Measurements from ENCODE around the gene ENPP3. TPM values are rescaled to one million over a fixed set of nuclear protein-coding genes. Genes with fewer than 3 reads are reported as not detected.

The ENPP3 gene
- total RNA-seq, 1 experiment from 2014 or later, result 0.45 TPM

DNA sequence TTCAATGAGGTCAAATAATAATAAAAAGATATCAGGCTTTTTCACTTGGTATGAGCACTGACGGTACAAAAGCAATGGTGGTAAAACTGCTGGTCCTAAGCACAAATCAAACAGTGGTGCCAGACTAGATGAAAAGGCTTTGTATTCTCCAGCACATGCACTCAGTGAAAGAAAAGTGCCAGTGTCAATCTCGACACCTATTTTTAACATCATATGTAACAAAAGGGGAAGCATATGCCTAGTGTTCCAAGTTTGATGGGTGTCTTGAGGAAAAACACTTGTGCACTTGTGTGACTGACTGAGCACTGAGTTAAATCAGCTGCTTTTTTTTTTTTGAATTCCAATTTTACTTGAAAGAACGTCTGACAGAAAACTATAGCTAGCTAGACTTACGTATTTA lies 36.4 kb upstream of the ENPP3 start:
- POLR2A ChIA-PET (ENCODE audit: low non-redundant PET), result no interaction called here
- H3K36me3 ChIP-seq (ENCODE audit: insufficient read depth, low read length, poor library complexity, severe bottlenecking), result peaks cover 89% of the 10 kb centered on the region
- no peak overlapping the region for H3K27ac ChIP-seq (ENCODE audit: low read depth, low read length, poor library complexity, severe bottlenecking)
- intact Hi-C loops (cut with micrococcal nuclease; ENCODE audit: unreplicated experiment), result no loop called here
- no TSS peak for BruUV-seq (replicated peaks)
- TF ChIP-seq, protein P1, sequence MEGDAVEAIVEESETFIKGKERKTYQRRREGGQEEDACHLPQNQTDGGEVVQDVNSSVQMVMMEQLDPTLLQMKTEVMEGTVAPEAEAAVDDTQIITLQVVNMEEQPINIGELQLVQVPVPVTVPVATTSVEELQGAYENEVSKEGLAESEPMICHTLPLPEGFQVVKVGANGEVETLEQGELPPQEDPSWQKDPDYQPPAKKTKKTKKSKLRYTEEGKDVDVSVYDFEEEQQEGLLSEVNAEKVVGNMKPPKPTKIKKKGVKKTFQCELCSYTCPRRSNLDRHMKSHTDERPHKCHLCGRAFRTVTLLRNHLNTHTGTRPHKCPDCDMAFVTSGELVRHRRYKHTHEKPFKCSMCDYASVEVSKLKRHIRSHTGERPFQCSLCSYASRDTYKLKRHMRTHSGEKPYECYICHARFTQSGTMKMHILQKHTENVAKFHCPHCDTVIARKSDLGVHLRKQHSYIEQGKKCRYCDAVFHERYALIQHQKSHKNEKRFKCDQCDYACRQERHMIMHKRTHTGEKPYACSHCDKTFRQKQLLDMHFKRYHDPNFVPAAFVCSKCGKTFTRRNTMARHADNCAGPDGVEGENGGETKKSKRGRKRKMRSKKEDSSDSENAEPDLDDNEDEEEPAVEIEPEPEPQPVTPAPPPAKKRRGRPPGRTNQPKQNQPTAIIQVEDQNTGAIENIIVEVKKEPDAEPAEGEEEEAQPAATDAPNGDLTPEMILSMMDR (conservative IDR thresholded peaks at IDR 0.05; ENCODE audit: low read depth, low read length), result no peak
- TF ChIP-seq EZH2 (IDR thresholded peaks at IDR 0.05; ENCODE audit: borderline replicate concordance, low read depth, low read length, poor library complexity, severe bottlenecking), result no peak
- H3K9me3 ChIP-seq (ENCODE audit: low read depth, low read length, poor library complexity, severe bottlenecking), result no peaks in the 10 kb centered on the region
- H3K4me1 ChIP-seq (ENCODE audit: insufficient read depth, low read length, poor library complexity, severe bottlenecking), result no peaks in the 10 kb centered on the region
- H3K27me3 ChIP-seq (replicated peaks; ENCODE audit: insufficient read depth, low read depth, low read length, poor library complexity), result no peaks in the 10 kb centered on the region
- DNase-seq (ENCODE audit: low spot score), result no peak
- CTCF ChIA-PET, result interaction anchor here (0.6 kb wide), 1 partner anchor 28 kb away, joined by 8 read pairs; no protein-coding TSS in a partner anchor
- H3K4me3 ChIP-seq (ENCODE audit: low read depth, low read length, poor library complexity, severe bottlenecking), result no peak overlapping the region

DNA sequence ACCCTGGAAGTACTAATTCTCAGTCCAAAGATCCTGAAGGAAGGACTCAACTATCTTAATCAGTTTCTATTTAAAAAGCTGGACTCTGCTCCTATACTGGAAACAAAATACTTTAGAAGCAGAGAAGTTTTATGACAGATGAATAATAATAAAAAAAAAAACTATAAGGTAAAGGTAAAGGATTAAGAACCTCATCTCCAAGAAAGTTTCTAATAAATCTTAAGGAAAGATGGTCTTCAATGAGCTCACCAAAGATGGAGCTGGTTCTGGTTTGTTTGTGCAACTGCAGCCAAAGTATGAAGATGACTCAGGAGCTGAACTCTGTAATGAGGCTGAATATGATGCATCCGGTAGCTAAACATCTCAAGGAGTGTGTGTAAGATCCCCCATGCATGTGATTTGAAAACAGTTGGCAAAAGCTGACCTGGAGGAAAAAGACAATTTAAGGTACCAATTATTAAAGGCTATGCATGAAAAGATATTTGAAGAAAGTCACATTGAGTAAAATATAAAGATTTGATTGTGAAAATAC lies 34.3 kb upstream of the ENPP3 start:
- BruUV-seq (replicated peaks), result no TSS peak
- TF ChIP-seq EZH2 (IDR thresholded peaks at IDR 0.05; ENCODE audit: borderline replicate concordance, low read depth, low read length, poor library complexity, severe bottlenecking), result no peak
- TF ChIP-seq, protein P1 (conservative IDR thresholded peaks at IDR 0.05; ENCODE audit: low read depth, low read length), result no peak

DNA sequence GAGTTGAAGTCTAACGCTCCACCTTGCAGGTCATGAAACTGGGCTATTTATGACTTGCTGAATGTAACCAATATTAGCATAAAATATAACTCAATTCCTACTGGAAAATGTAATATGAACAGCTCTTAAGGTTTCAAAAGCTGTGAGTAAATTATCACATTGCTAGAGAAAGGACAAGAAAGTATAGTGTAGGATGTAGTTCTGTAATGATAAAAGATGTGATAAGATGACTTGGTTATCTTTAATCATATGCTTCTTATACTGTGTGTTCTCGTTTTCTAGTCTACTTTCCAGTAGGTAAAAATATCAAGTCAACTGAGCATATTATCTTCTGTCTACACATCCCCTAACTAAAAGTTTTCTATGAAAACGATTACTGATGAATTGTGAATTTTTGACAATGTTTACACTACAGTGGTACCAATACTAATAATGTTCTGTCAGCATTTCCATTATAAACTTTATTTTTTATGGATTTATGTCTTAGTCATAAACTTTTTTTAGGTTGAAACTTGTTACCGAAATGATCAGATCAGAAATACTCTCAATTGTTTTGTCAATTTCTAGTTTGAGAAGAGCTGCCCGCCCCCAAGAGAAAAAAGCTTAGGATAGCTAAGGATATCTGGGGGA lies 23.7 kb upstream of the ENPP3 start:
- H3K4me1 ChIP-seq (ENCODE audit: insufficient read depth, low read length, poor library complexity, severe bottlenecking), result no peaks in the 10 kb centered on the region
- intact Hi-C loops (cut with micrococcal nuclease; ENCODE audit: unreplicated experiment), result no loop called here
- no peaks in the 10 kb centered on the region for H3K9me3 ChIP-seq (ENCODE audit: low read depth, low read length, poor library complexity, severe bottlenecking)
- BruUV-seq (replicated peaks), result no TSS peak
- peaks cover 77% of the 10 kb centered on the region for H3K36me3 ChIP-seq (ENCODE audit: insufficient read depth, low read length, poor library complexity, severe bottlenecking)
- POLR2A ChIA-PET (ENCODE audit: low non-redundant PET), result no interaction called here
- DNase-seq (ENCODE audit: low spot score), result no peak
- H3K27ac ChIP-seq (ENCODE audit: low read depth, low read length, poor library complexity, severe bottlenecking), result no peak overlapping the region
- no peaks in the 10 kb centered on the region for H3K27me3 ChIP-seq (replicated peaks; ENCODE audit: insufficient read depth, low read depth, low read length, poor library complexity)
- CTCF ChIA-PET, result no interaction called here
- TF ChIP-seq, protein P1 (conservative IDR thresholded peaks at IDR 0.05; ENCODE audit: low read depth, low read length), result no peak
- no peak for TF ChIP-seq EZH2 (IDR thresholded peaks at IDR 0.05; ENCODE audit: borderline replicate concordance, low read depth, low read length, poor library complexity, severe bottlenecking)
- H3K4me3 ChIP-seq (ENCODE audit: low read depth, low read length, poor library complexity, severe bottlenecking), result no peak overlapping the region

More for the DNA sequence above, 34.3 kb upstream of the ENPP3 start:
- no peak overlapping the region for H3K4me3 ChIP-seq (ENCODE audit: low read depth, low read length, poor library complexity, severe bottlenecking)
- no peaks in the 10 kb centered on the region for H3K27me3 ChIP-seq (replicated peaks; ENCODE audit: insufficient read depth, low read depth, low read length, poor library complexity)
- DNase-seq (ENCODE audit: low spot score), result peak; percentile 9
- no peaks in the 10 kb centered on the region for H3K9me3 ChIP-seq (ENCODE audit: low read depth, low read length, poor library complexity, severe bottlenecking)
- peaks cover 81% of the 10 kb centered on the region for H3K36me3 ChIP-seq (ENCODE audit: insufficient read depth, low read length, poor library complexity, severe bottlenecking)
- H3K27ac ChIP-seq (ENCODE audit: low read depth, low read length, poor library complexity, severe bottlenecking), result no peak overlapping the region
- intact Hi-C loops (cut with micrococcal nuclease; ENCODE audit: unreplicated experiment), result no loop called here
- H3K4me1 ChIP-seq (ENCODE audit: insufficient read depth, low read length, poor library complexity, severe bottlenecking), result no peaks in the 10 kb centered on the region
- POLR2A ChIA-PET (ENCODE audit: low non-redundant PET), result no interaction called here
- CTCF ChIA-PET, result interaction anchor here (0.5 to 0.7 kb wide), 2 partner anchors 18 to 544 kb away, joined by 3 to 8 read pairs; no protein-coding TSS in a partner anchor

Measured in A673 (cell line).